Neural progenitor cell (in vitro differentiated cells): ENCODE measurements around the gene PRKD1.

Source experiments
- EZH2 ChIP-seq: fragments of 200-600 bp; sonication (generic); IDR thresholded peaks from 2 replicates; pipeline ENCODE4 v1.6.1; 2017; ENCODE audit warnings: antibody characterized with exemption, mild to moderate bottlenecking, moderate library complexity
- TF ChIP-seq, protein P1 (sequence below): fragments of 200-600 bp; sonication (generic); IDR thresholded peaks from 2 replicates; pipeline ENCODE4 v1.5.1; 2017; ENCODE audit warnings: antibody characterized with exemption, mild to moderate bottlenecking

DNA sequence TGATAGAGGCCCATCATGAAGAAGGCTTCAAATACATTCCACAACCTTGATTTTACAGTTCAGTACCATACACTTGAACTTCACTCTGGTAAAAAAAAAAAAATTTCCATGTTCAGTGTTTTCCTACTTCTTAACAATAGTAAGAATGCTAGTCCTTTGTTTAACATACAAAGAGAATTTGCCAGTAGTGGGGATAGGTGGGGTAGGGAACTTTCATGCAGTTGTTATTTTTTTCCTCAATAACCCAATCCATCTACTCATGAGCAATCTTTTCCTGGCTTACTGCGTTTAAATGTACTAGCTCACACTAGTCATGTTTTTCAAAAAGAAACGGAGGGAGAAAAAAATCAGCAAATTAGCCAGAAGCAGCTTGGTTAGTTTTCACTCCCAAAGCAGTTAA lies 206.1 kb downstream of the PRKD1 start:
- TF ChIP-seq, protein P1, sequence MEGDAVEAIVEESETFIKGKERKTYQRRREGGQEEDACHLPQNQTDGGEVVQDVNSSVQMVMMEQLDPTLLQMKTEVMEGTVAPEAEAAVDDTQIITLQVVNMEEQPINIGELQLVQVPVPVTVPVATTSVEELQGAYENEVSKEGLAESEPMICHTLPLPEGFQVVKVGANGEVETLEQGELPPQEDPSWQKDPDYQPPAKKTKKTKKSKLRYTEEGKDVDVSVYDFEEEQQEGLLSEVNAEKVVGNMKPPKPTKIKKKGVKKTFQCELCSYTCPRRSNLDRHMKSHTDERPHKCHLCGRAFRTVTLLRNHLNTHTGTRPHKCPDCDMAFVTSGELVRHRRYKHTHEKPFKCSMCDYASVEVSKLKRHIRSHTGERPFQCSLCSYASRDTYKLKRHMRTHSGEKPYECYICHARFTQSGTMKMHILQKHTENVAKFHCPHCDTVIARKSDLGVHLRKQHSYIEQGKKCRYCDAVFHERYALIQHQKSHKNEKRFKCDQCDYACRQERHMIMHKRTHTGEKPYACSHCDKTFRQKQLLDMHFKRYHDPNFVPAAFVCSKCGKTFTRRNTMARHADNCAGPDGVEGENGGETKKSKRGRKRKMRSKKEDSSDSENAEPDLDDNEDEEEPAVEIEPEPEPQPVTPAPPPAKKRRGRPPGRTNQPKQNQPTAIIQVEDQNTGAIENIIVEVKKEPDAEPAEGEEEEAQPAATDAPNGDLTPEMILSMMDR = no peak
- no peak for TF ChIP-seq EZH2
